Mucosa of descending colon (tissue), 3 donors: ENCODE results near the gene SIK3. TPM values are rescaled to one million over a fixed set of nuclear protein-coding genes. Genes with fewer than 3 reads are reported as not detected.

Experiments
- ATAC-seq: fragments of 200-7000 bp; cut with Tn5 transposase; one replicate; pipeline ENCODE4 v1.9.1; 2020; ENCODE audit warnings: mild to moderate bottlenecking, moderate library complexity
- DNase-seq, 3 donors: peaks; one replicate each; pipeline ENCODE4 v3.0.0-alpha.2; 2020
- H3K36me3 ChIP-seq: fragments of 200-600 bp; one replicate; pipeline ENCODE4 v1.8.0; 2021; ENCODE audit warnings: low read depth, mild to moderate bottlenecking
- H3K4me1 ChIP-seq: fragments of 200-600 bp; one replicate; pipeline ENCODE4 v1.8.0; 2021; ENCODE audit warnings: low read depth, mild to moderate bottlenecking
- H3K4me3 ChIP-seq: fragments of 200-600 bp; one replicate; pipeline ENCODE4 v1.8.0; 2021; ENCODE audit warnings: mild to moderate bottlenecking
- H3K9me3 ChIP-seq: fragments of 200-600 bp; one replicate; pipeline ENCODE4 v1.8.0; 2021; ENCODE audit warnings: mild to moderate bottlenecking
- intact Hi-C, 2 donors: fragments of 100-400 bp; cut with DNase I in 1 of 2; cut with micrococcal nuclease in 1 of 2; formaldehyde crosslinking; loops; one replicate each; pipeline versions ENCODE4 v1.11.0 to v1.11.1; 2022; cut with DNase I, micrococcal nuclease
- total RNA-seq, 3 donors: library from RNA; stranded (reverse); fragmentation: NEBNext Ultra II Directional in 2 of 3; extraction: Animal tissue kit (Norgen Biotek cat#: 25700) in 2 of 3; gene quantifications; one replicate each; pipeline versions ENCODE4 v1.2.1 to v1.2.4, GENCODE V29; 2021 to 2023
- TF ChIP-seq, protein P1 (sequence below): fragments of 200-600 bp; IDR thresholded peaks from one replicate; pipeline ENCODE4 v1.8.0; 2022; ENCODE audit warnings: antibody characterized with exemption, mild to moderate bottlenecking
- donor health status: DM: no; HTN: no; CAD: no; lungs with moderate emphysema.
- donor health status: DM: no; HTN: no; CAD: no.
- donor health status: DM: no; HTN: yes; CAD: no.

The SIK3 gene
- total RNA-seq, 3 donors from 2014 or later = 28.1 to 55.6 (median 41.8) TPM

GRCh38 chr11:116879800-116880625 is 218.2 kb downstream of the SIK3 start:
- H3K36me3 ChIP-seq = no peaks in the 10 kb centered on the region
- no peak overlapping the region for H3K4me3 ChIP-seq
- intact Hi-C loops = loop anchor here (5.0 kb wide), 2 partner anchors 217 to 227 kb away; partner anchors contain the start of gene SIK3 (in 1 of the 2)
- TF ChIP-seq, protein P1, sequence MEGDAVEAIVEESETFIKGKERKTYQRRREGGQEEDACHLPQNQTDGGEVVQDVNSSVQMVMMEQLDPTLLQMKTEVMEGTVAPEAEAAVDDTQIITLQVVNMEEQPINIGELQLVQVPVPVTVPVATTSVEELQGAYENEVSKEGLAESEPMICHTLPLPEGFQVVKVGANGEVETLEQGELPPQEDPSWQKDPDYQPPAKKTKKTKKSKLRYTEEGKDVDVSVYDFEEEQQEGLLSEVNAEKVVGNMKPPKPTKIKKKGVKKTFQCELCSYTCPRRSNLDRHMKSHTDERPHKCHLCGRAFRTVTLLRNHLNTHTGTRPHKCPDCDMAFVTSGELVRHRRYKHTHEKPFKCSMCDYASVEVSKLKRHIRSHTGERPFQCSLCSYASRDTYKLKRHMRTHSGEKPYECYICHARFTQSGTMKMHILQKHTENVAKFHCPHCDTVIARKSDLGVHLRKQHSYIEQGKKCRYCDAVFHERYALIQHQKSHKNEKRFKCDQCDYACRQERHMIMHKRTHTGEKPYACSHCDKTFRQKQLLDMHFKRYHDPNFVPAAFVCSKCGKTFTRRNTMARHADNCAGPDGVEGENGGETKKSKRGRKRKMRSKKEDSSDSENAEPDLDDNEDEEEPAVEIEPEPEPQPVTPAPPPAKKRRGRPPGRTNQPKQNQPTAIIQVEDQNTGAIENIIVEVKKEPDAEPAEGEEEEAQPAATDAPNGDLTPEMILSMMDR = peak; percentile 25
- peak; percentile 86 for ATAC-seq
- no peaks in the 10 kb centered on the region for H3K4me1 ChIP-seq
- DNase-seq = peak in 1 of 3 donors; percentile 53
- no peaks in the 10 kb centered on the region for H3K9me3 ChIP-seq

- no peaks in the 10 kb centered on the region for H3K4me1 ChIP-seq
- no peak for DNase-seq
- intact Hi-C loops = loop anchor here in 1 of 2 donors (5.0 kb wide), 1 partner anchor 231 kb away; no protein-coding TSS in a partner anchor
- no peak for ATAC-seq
- H3K36me3 ChIP-seq = no peaks in the 10 kb centered on the region
- no peaks in the 10 kb centered on the region for H3K9me3 ChIP-seq
- H3K4me3 ChIP-seq = no peak overlapping the region
- TF ChIP-seq, protein P1 = no peak
These were observed 221.6 kb downstream of the SIK3 start for GRCh38 chr11:116876656-116877055.

GRCh38 chr11:116875194-116875593 is 223.0 kb downstream of the SIK3 start:
- no peak overlapping the region for H3K4me3 ChIP-seq
- TF ChIP-seq, protein P1 = no peak
- intact Hi-C loops = loop anchor here in 1 of 2 donors (5.0 kb wide), 1 partner anchor 232 kb away; no protein-coding TSS in a partner anchor
- H3K4me1 ChIP-seq = no peaks in the 10 kb centered on the region
- ATAC-seq = no peak
- no peak for DNase-seq
- H3K36me3 ChIP-seq = no peaks in the 10 kb centered on the region
- H3K9me3 ChIP-seq = no peaks in the 10 kb centered on the region

GRCh38 chr11:116874251-116874650 is 224.0 kb downstream of the SIK3 start:
- no peak overlapping the region for H3K4me3 ChIP-seq
- ATAC-seq = peak; percentile 66

GRCh38 chr11:116873381-116873780 is 224.8 kb downstream of the SIK3 start:
- intact Hi-C loops = no loop called here

More at GRCh38 chr11:116874251-116874650, 224.0 kb downstream of the SIK3 start:
- no peaks in the 10 kb centered on the region for H3K36me3 ChIP-seq
- H3K4me1 ChIP-seq = no peaks in the 10 kb centered on the region
- TF ChIP-seq, protein P1 = no peak
- H3K9me3 ChIP-seq = no peaks in the 10 kb centered on the region
- intact Hi-C loops = no loop called here
- no peak for DNase-seq

More at GRCh38 chr11:116873381-116873780, 224.8 kb downstream of the SIK3 start:
- no peak overlapping the region for H3K4me3 ChIP-seq
- no peak for ATAC-seq
- no peaks in the 10 kb centered on the region for H3K4me1 ChIP-seq
- H3K36me3 ChIP-seq = no peaks in the 10 kb centered on the region
- no peaks in the 10 kb centered on the region for H3K9me3 ChIP-seq
- TF ChIP-seq, protein P1 = no peak
- DNase-seq = no peak
